ENCODE measurements around the gene NCOA3.

Gene NCOA3

DNA sequence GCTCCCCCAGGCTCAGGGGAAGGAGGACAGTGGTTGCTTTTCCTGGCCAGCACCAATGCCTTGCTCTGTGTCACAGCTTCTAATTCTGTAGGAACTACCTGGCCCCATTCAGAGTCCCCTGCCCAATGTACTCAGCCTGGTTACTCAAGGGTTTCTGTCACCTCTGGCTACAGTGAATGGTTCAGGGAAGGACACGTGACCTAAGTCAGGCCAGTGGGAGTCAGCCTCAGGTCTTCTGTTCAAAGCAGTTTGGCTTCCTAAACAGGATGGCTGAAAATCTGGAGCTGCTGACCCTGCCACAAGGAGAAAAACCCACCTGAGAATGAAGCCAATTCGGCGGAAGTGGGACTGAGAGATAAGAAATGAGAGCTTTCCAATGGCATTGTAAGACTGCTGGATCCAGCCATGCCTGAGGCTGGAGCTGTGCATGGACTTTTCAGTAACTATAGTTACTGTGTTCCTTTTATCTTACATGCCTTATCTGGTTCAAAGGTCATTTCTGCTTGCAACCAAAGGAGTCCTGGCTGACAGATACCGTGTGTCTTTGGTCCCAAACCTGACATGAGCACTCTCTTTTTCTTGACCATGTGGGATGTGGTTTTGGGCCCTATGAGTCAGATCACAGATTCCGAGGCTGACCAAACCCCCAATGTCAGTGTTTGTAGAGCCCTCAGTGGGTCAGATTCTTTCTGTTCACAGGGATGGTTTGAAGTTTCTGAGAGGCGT, 179.3 kb downstream of the NCOA3 start:
- DNase-seq (ENCODE audit: extremely low spot score): no peak
- ChIA-PET POLR2A (no interaction called here), CTCF (interaction anchor here (1.0 to 1.3 kb wide), 2 partner anchors 12 to 940 kb away, joined by 3 to 4 read pairs; no protein-coding TSS in a partner anchor)
- TF ChIP-seq ARNT (IDR thresholded peaks at IDR 0.05) (no peak), FOXM1 (IDR thresholded peaks at IDR 0.05; ENCODE audit: borderline replicate concordance) (no peak), TARDBP (IDR thresholded peaks at IDR 0.05) (no peak), HDGF (IDR thresholded peaks at IDR 0.05; ENCODE audit: borderline replicate concordance) (no peak), LEF1 (IDR thresholded peaks at IDR 0.05; ENCODE audit: borderline replicate concordance) (no peak), BHLHE40 (IDR thresholded peaks at IDR 0.05; ENCODE audit: borderline replicate concordance) (no peak), SP1 (IDR thresholded peaks at IDR 0.05) (no peak)
- TF ChIP-seq, protein P1, sequence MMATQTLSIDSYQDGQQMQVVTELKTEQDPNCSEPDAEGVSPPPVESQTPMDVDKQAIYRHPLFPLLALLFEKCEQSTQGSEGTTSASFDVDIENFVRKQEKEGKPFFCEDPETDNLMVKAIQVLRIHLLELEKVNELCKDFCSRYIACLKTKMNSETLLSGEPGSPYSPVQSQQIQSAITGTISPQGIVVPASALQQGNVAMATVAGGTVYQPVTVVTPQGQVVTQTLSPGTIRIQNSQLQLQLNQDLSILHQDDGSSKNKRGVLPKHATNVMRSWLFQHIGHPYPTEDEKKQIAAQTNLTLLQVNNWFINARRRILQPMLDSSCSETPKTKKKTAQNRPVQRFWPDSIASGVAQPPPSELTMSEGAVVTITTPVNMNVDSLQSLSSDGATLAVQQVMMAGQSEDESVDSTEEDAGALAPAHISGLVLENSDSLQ (IDR thresholded peaks at IDR 0.05): no peak

DNA sequence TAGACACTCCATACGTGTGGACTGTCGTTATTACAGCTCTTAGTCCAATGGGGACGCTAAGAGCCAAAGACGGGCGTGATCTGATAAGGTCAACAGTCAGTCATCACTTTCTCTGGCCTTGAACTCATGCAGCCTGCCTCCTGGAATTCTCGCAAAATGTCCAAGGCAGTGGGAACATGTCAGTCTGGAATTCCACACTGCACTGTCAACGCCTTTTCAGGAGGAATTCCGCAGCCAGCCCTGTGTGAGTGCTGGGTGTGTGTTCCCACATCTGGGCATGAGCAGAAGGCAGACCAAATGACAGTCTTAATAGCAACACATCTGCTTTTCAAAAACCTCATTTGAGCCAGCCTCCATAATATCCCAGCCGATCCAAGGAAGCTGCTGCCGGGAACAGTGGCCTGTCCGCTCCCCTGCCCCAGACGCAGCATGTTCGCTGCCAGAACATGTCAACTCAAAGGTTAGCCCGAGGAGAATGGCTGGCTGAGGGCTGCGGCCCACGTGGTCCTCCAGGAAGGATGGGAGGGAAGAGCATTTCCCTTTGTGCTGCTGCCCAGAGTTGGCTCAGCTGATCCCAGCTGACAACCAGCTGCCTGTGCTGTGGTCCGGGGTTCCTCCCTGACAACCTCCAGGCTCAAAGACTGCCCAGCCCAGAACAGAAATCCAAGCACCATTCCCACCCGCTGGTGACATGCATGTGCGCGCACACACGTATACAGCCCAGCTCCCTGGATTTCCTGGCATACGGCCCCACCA, 180.5 kb downstream of the NCOA3 start:
- no peak for TF ChIP-seq ARNT (IDR thresholded peaks at IDR 0.05)
- TF ChIP-seq CTBP1 (IDR thresholded peaks at IDR 0.05; ENCODE audit: borderline replicate concordance): no peak
- no peak for TF ChIP-seq SUZ12 (IDR thresholded peaks at IDR 0.05)
- CTCF ChIA-PET: no interaction called here
- POLR2A ChIA-PET: no interaction called here
- DNase-seq (ENCODE audit: extremely low spot score): no peak

DNA sequence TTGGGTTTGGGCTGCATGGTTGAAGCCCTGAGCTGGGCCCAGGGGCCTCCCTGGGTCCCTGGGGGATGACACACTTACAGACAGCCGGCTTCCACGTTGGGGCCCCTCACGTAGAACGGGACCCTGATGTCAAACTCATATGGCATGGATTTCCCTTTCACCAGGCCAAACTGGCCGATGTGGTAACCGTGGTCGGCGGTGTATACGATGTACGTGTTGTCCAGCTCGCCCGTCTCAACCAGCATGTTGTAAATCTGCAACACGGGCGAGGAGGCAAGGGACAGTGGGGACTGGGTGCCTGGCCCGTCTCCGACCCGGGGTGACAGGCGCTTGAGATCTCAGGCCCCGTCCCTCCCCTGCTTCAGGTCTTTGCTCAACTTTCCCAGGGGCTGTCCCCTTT, 181.2 kb downstream of the NCOA3 start:
- TF ChIP-seq ZNF384 (IDR thresholded peaks at IDR 0.05) (no peak), NFRKB (IDR thresholded peaks at IDR 0.05) (no peak), TARDBP (IDR thresholded peaks at IDR 0.05) (no peak), FOXM1 (IDR thresholded peaks at IDR 0.05; ENCODE audit: borderline replicate concordance) (no peak), FOXA1 (IDR thresholded peaks at IDR 0.05) (no peak), FOXK2 (IDR thresholded peaks at IDR 0.05) (no peak)
- POLR2A ChIA-PET: no interaction called here
- CTCF ChIA-PET: no interaction called here
- no peak for DNase-seq (ENCODE audit: extremely low spot score)

DNA sequence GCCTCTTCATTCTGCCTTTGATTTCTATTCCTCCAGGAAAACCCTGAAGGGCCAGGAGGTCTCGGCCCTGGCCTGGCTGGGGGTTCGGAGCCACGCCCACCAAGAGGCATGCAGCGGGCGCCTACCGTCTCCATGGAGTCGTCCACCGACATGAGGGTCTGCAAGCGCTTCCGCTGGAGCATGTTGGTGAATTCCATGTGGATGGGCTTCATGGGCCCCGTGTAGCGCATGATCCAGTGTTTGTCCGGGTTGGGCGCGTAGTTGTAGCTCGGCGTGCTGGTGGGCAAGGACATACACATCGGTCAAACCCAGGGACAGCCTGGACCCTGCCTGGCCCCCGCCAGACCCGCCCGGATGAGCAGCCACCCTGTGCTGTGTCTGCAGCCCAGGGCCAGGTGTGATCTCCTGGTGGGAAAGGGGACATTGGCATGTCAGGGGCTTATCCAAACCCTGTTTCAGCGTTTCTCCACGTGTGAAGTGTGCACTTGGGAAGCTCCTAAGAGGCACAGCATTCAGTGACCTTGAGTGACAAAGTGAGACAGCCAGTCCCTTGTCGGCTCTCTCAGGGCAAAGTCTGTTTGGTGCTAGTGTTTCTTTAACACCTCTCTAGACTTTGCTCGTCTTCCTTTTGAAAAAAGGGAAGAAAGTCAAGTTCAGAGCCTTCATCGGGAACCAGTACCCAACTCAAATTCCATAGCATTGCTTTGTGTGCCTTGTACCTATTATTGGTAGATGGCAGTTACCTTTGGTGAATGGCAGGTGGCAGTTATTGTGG, 182.8 kb downstream of the NCOA3 start:
- TF ChIP-seq FOXA1 (IDR thresholded peaks at IDR 0.05) (no peak), L3MBTL2 (conservative IDR thresholded peaks at IDR 0.05) (no peak), BHLHE40 (IDR thresholded peaks at IDR 0.05; ENCODE audit: borderline replicate concordance) (no peak), FOXM1 (IDR thresholded peaks at IDR 0.05; ENCODE audit: borderline replicate concordance) (no peak), SUZ12 (IDR thresholded peaks at IDR 0.05) (no peak)
- TF ChIP-seq, protein P1 (IDR thresholded peaks at IDR 0.05): no peak
- ChIA-PET POLR2A (no interaction called here), CTCF (no interaction called here)
- DNase-seq (ENCODE audit: extremely low spot score): no peak

DNA sequence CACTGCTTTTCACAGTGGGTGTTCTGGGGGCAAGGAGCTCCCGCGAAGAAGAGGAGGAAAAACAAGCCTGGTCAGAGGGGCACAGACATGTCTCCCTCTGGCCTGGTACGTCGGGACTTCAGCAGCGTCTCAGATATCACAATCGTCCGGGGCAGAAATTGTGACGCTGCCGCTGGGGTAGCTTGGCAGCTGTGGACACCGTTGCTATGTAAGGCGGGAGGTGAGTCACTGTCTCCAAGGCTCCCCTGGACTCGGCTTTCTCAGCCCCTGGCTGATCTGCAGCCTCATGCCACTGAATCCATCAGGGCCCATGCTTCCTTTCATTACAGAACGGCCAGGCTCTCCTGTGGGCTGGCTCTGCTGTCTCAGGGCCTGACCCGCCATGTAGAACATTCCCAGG, 184.9 kb downstream of the NCOA3 start:
- no peak for DNase-seq (ENCODE audit: extremely low spot score)
- TF ChIP-seq TARDBP (IDR thresholded peaks at IDR 0.05) (no peak), FOXK2 (IDR thresholded peaks at IDR 0.05) (no peak), BHLHE40 (IDR thresholded peaks at IDR 0.05; ENCODE audit: borderline replicate concordance) (no peak), LEF1 (IDR thresholded peaks at IDR 0.05; ENCODE audit: borderline replicate concordance) (no peak), FOXM1 (IDR thresholded peaks at IDR 0.05; ENCODE audit: borderline replicate concordance) (no peak), ELF4 (IDR thresholded peaks at IDR 0.05) (no peak)
- POLR2A ChIA-PET: no interaction called here
- CTCF ChIA-PET: no interaction called here

DNA sequence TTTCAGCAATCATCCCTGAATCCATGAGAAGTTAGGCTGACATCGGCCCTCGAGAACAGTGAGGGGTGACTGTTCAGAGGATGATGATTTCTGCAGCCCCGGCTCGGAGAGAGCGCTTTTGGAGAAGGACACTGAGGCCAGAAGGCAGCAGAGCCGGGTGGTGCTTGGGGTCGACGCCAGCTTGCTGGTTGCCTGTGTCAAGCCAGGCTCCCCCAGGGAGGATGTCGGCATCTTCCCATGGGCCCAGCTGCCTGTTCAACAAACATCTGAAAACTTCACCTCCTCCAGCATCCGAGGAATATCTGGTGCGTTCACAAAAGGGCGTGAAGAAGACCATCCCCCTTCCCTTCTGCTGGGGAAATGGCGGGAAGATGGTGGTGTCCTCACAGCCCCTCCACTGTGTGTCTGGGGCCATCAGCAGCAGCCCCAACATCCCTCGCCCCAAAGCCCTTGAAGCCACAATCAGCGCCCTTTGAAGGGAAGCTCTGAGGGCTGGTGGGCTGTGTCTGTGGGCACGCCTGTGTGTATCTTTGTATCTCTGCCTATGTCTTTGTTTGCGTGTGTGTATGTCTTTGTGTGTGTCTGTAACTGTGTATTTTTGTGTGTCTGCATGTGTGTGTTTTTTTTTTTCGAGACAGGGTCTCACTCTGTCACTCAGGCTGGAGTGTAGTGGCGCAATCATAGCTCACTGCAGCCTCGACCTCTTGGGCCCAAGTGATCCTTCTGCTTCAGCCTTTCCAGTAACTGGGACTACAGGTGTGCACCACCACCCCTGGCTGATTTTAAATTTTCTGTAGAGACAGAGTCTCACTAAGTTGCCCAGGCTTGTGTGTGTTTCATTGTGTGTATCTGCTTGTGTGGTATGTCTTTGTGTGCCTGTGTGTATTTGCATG, 185.7 kb downstream of the NCOA3 start:
- no peak for DNase-seq (ENCODE audit: extremely low spot score)
- CTCF ChIA-PET: no interaction called here
- TF ChIP-seq NFRKB (IDR thresholded peaks at IDR 0.05) (no peak), LEF1 (IDR thresholded peaks at IDR 0.05; ENCODE audit: borderline replicate concordance) (no peak), HDGF (IDR thresholded peaks at IDR 0.05; ENCODE audit: borderline replicate concordance) (no peak), FOXM1 (IDR thresholded peaks at IDR 0.05; ENCODE audit: borderline replicate concordance) (no peak), ZNF384 (IDR thresholded peaks at IDR 0.05) (no peak), FOXA1 (IDR thresholded peaks at IDR 0.05) (no peak), FOXK2 (IDR thresholded peaks at IDR 0.05) (no peak), SP1 (IDR thresholded peaks at IDR 0.05) (no peak), ARNT (IDR thresholded peaks at IDR 0.05) (no peak)
- POLR2A ChIA-PET: no interaction called here
